Activated CD4-positive, alpha-beta T cell treated with anti-CD3 and anti-CD28 coated beads for 1 hour (primary cell): Measurements from ENCODE around the gene LIG4.
"Not testable (repeated sequence)": the region's sequence is repeated elsewhere in the genome, so short reads cannot be mapped to it uniquely, and the experiment has no call there.

Experiments used
- DNase-seq: peaks from one replicate; pipeline ENCODE4 v3.0.0-alpha.2; 2020

Gene LIG4

GRCh38 chr13:108215436-108215835 lies at the start of gene LIG4:
Gene LIG4 (minus strand): TSS chr13:108215536. CDS start chr13:108211268, 4,268 bp downstream.
- peak; percentile 89 for DNase-seq

GRCh38 chr13:108263621-108264355 lies 48.5 kb upstream of the LIG4 start:
- no peak for DNase-seq

- no peak for DNase-seq
These were observed 41.9 kb upstream of the LIG4 start for GRCh38 chr13:108257248-108257647.

GRCh38 chr13:108249150-108249549 lies 33.8 kb upstream of the LIG4 start:
- no peak for DNase-seq

GRCh38 chr13:108230377-108230776 lies 15.0 kb upstream of the LIG4 start:
- DNase-seq: no peak

GRCh38 chr13:108227651-108228272 lies 12.4 kb upstream of the LIG4 start:
- no peak for DNase-seq

GRCh38 chr13:108226184-108226583 lies 10.8 kb upstream of the LIG4 start:
- DNase-seq: no peak

- DNase-seq: no peak
These were observed 10.1 kb upstream of the LIG4 start for GRCh38 chr13:108225440-108225839.

GRCh38 chr13:108223687-108224503 lies 8.6 kb upstream of the LIG4 start:
- DNase-seq: no peak

GRCh38 chr13:108220041-108220440 lies 4.7 kb upstream of the LIG4 start:
- DNase-seq: no peak

GRCh38 chr13:108218044-108218974 lies 3.0 kb upstream of the LIG4 start, which contains the start of gene ABHD13:
Gene ABHD13 (plus strand): TSS chr13:108218392. CDS start chr13:108229219, 10,827 bp downstream.
- peak; percentile 83 for DNase-seq

GRCh38 chr13:108217307-108218043 lies 2.1 kb upstream of the LIG4 start:
- not testable (repeated sequence) for DNase-seq

GRCh38 chr13:108214441-108215271 lies 680 bp downstream of the LIG4 start:
- no peak for DNase-seq

GRCh38 chr13:108213946-108214345 lies 1.4 kb downstream of the LIG4 start:
- DNase-seq: no peak

- no peak for DNase-seq
These were observed 2.5 kb downstream of the LIG4 start for GRCh38 chr13:108212886-108213285.

- DNase-seq: no peak
These were observed 4.8 kb downstream of the LIG4 start for GRCh38 chr13:108210551-108210950.

GRCh38 chr13:108200781-108201398 lies 14.4 kb downstream of the LIG4 start:
- DNase-seq: no peak

GRCh38 chr13:108195861-108196260 lies 19.5 kb downstream of the LIG4 start:
- DNase-seq: no peak

GRCh38 chr13:108195146-108195545 lies 20.2 kb downstream of the LIG4 start:
- no peak for DNase-seq

GRCh38 chr13:108194435-108194936 lies 20.9 kb downstream of the LIG4 start:
- DNase-seq: no peak
